Measurements from ENCODE around the gene MYOM1. TPM values are rescaled to one million over a fixed set of nuclear protein-coding genes. Genes with fewer than 3 reads are reported as not detected.

MYOM1 gene
- total RNA-seq, 2 donors from 2014 or later, result 0.52 to 2.0 TPM

- Mint-ChIP-seq H3K4me1 (peaks cover 46% of the 10 kb centered on the region), H3K9me3 (no peaks in the 10 kb centered on the region), H3K36me3 (ENCODE audit: low read depth) (peaks cover 76% of the 10 kb centered on the region), H3K27ac (peak overlapping the region; percentile 48), H3K27me3 (no peaks in the 10 kb centered on the region), H3K4me3 (peak overlapping the region; percentile 43)
- no peak for ATAC-seq (replicated peaks)
Observed at GRCh38 chr18:3255611-3256165, 35.9 kb upstream of the MYOM1 start.

GRCh38 chr18:3254725-3255124 is 35.0 kb upstream of the MYOM1 start:
- Mint-ChIP-seq H3K4me3 (peak overlapping the region; percentile 43), H3K27me3 (no peaks in the 10 kb centered on the region), H3K27ac (peak overlapping the region; percentile 82), H3K36me3 (ENCODE audit: low read depth) (peaks cover 85% of the 10 kb centered on the region), H3K9me3 (no peaks in the 10 kb centered on the region), H3K4me1 (peaks cover 49% of the 10 kb centered on the region)
- no peak for ATAC-seq (replicated peaks)

GRCh38 chr18:3252843-3253242 is 33.1 kb upstream of the MYOM1 start:
- H3K27ac Mint-ChIP-seq, result peak overlapping the region; percentile 48
- peaks cover 43% of the 10 kb centered on the region for H3K4me1 Mint-ChIP-seq
- H3K27me3 Mint-ChIP-seq, result no peaks in the 10 kb centered on the region
- H3K4me3 Mint-ChIP-seq, result peak overlapping the region; percentile 72
- no peak for ATAC-seq (replicated peaks)
- no peaks in the 10 kb centered on the region for H3K9me3 Mint-ChIP-seq
- peaks cover 95% of the 10 kb centered on the region for H3K36me3 Mint-ChIP-seq (ENCODE audit: low read depth)

GRCh38 chr18:3251963-3252277 is 32.2 kb upstream of the MYOM1 start:
- H3K27me3 Mint-ChIP-seq, result no peaks in the 10 kb centered on the region
- H3K36me3 Mint-ChIP-seq (ENCODE audit: low read depth), result peaks cover 94% of the 10 kb centered on the region
- ATAC-seq (replicated peaks), result no peak
- H3K27ac Mint-ChIP-seq, result peak overlapping the region; percentile 48
- peaks cover 41% of the 10 kb centered on the region for H3K4me1 Mint-ChIP-seq
- H3K9me3 Mint-ChIP-seq, result no peaks in the 10 kb centered on the region
- H3K4me3 Mint-ChIP-seq, result peak overlapping the region; percentile 72

- no peak for ATAC-seq (replicated peaks)
- Mint-ChIP-seq H3K4me3 (peak overlapping the region; percentile 72), H3K36me3 (ENCODE audit: low read depth) (peaks cover 89% of the 10 kb centered on the region), H3K27me3 (no peaks in the 10 kb centered on the region), H3K27ac (peak overlapping the region; percentile 48), H3K9me3 (no peaks in the 10 kb centered on the region), H3K4me1 (peaks cover 41% of the 10 kb centered on the region)
Observed at GRCh38 chr18:3251249-3251962, 31.6 kb upstream of the MYOM1 start.

- peak overlapping the region; percentile 94 for H3K4me3 Mint-ChIP-seq
- ATAC-seq (replicated peaks), result peak; percentile 18
- peaks cover 43% of the 10 kb centered on the region for H3K4me1 Mint-ChIP-seq
- H3K36me3 Mint-ChIP-seq (ENCODE audit: low read depth), result peaks cover 80% of the 10 kb centered on the region
- H3K27ac Mint-ChIP-seq, result peak overlapping the region; percentile 80
- H3K27me3 Mint-ChIP-seq, result no peaks in the 10 kb centered on the region
- no peaks in the 10 kb centered on the region for H3K9me3 Mint-ChIP-seq
Observed at GRCh38 chr18:3250237-3251107, 30.7 kb upstream of the MYOM1 start.

- no peak for ATAC-seq (replicated peaks)
- peaks cover 33% of the 10 kb centered on the region for H3K4me1 Mint-ChIP-seq
- peak overlapping the region; percentile 94 for H3K4me3 Mint-ChIP-seq
- H3K36me3 Mint-ChIP-seq (ENCODE audit: low read depth), result peaks cover 63% of the 10 kb centered on the region
- no peaks in the 10 kb centered on the region for H3K9me3 Mint-ChIP-seq
- H3K27me3 Mint-ChIP-seq, result no peaks in the 10 kb centered on the region
- H3K27ac Mint-ChIP-seq, result peak overlapping the region; percentile 99
Observed at GRCh38 chr18:3248658-3249359, 29.0 kb upstream of the MYOM1 start.

- peaks cover 29% of the 10 kb centered on the region for H3K4me1 Mint-ChIP-seq
Observed at GRCh38 chr18:3248062-3248657, 28.4 kb upstream of the MYOM1 start.

GRCh38 chr18:3247240-3248061 is 27.7 kb upstream of the MYOM1 start, which contains the start of gene MYL12A:
Gene MYL12A (plus strand): TSS chr18:3247801. CDS start chr18:3253248, 5,447 bp downstream.
- Mint-ChIP-seq H3K27ac (peak within 1 kb of the TSS; percentile 99), H3K9me3 (no peaks in the 10 kb centered on the region), H3K27me3 (no peaks in the 10 kb centered on the region), H3K36me3 (ENCODE audit: low read depth) (peaks cover 50% of the 10 kb centered on the region), H3K4me3 (peak within 1 kb of the TSS; percentile 94), H3K4me1 (peaks cover 23% of the 10 kb centered on the region)
- peak; percentile 83 for ATAC-seq (replicated peaks)

More at GRCh38 chr18:3248062-3248657, 28.4 kb upstream of the MYOM1 start:
- H3K36me3 Mint-ChIP-seq (ENCODE audit: low read depth), result peaks cover 57% of the 10 kb centered on the region
- no peaks in the 10 kb centered on the region for H3K27me3 Mint-ChIP-seq
- no peak for ATAC-seq (replicated peaks)
- H3K9me3 Mint-ChIP-seq, result no peaks in the 10 kb centered on the region
- peak overlapping the region; percentile 99 for H3K27ac Mint-ChIP-seq
- peak overlapping the region; percentile 94 for H3K4me3 Mint-ChIP-seq

GRCh38 chr18:3246635-3247239 is 27.0 kb upstream of the MYOM1 start:
- H3K27me3 Mint-ChIP-seq, result no peaks in the 10 kb centered on the region
- H3K36me3 Mint-ChIP-seq (ENCODE audit: low read depth), result peaks cover 44% of the 10 kb centered on the region
- H3K9me3 Mint-ChIP-seq, result no peaks in the 10 kb centered on the region
- H3K4me1 Mint-ChIP-seq, result peaks cover 19% of the 10 kb centered on the region
- peak overlapping the region; percentile 99 for H3K27ac Mint-ChIP-seq
- no peak for ATAC-seq (replicated peaks)
- peak overlapping the region; percentile 94 for H3K4me3 Mint-ChIP-seq

GRCh38 chr18:3245853-3246634 is 26.3 kb upstream of the MYOM1 start:
- peak; percentile 59 for ATAC-seq (replicated peaks)
- Mint-ChIP-seq H3K9me3 (no peaks in the 10 kb centered on the region), H3K36me3 (ENCODE audit: low read depth) (peaks cover 38% of the 10 kb centered on the region), H3K4me1 (peaks cover 17% of the 10 kb centered on the region), H3K27me3 (no peaks in the 10 kb centered on the region), H3K4me3 (peak overlapping the region; percentile 94), H3K27ac (peak overlapping the region; percentile 99)

- ATAC-seq (replicated peaks), result no peak
- H3K27me3 Mint-ChIP-seq, result no peaks in the 10 kb centered on the region
- no peaks in the 10 kb centered on the region for H3K9me3 Mint-ChIP-seq
- peak overlapping the region; percentile 94 for H3K4me3 Mint-ChIP-seq
- H3K4me1 Mint-ChIP-seq, result peaks cover 11% of the 10 kb centered on the region
- H3K36me3 Mint-ChIP-seq (ENCODE audit: low read depth), result peaks cover 31% of the 10 kb centered on the region
- H3K27ac Mint-ChIP-seq, result peak overlapping the region; percentile 99
Observed at GRCh38 chr18:3245185-3245564, 25.4 kb upstream of the MYOM1 start.

Data from activated T-helper 17 cell treated with anti-CD3 and anti-CD28 coated beads, Interleukin-2, amount 50 U/mL, for 72 hours (primary cell).